Breast epithelium (tissue), 4 donors: Measurements from ENCODE around the gene CFAP65. TPM values are rescaled to one million over a fixed set of nuclear protein-coding genes. Genes with fewer than 3 reads are reported as not detected.

ENCODE experiments used
- DNase-seq, 2 donors: peaks; one replicate each; pipeline ENCODE4 v3.0.0-alpha.2; 2019; ENCODE audit warnings: low spot score in 2 of 2
- H3K27ac ChIP-seq, 2 donors: fragments of 200-600 bp; sonication (generic) in 1 of 2; one replicate each; pipeline ENCODE4 v1.5.1; 2016 to 2019; ENCODE audit warnings: mild to moderate bottlenecking in 1 of 2
- H3K27me3 ChIP-seq, 2 donors: fragments of 200-600 bp; sonication (generic) in 1 of 2; one replicate each; pipeline versions ENCODE4 v1.5.1 to v1.6.0; 2017 to 2019; ENCODE audit warnings: control low read depth in 1 of 2, mild to moderate bottlenecking in 1 of 2
- H3K36me3 ChIP-seq: fragments of 200-600 bp; one replicate; pipeline ENCODE4 v1.5.1; 2019
- H3K4me1 ChIP-seq, 2 donors: fragments of 200-600 bp; sonication (generic); one replicate each; pipeline ENCODE4 v1.5.1; 2016 to 2019; ENCODE audit warnings: control low read depth in 1 of 2
- H3K4me3 ChIP-seq, 3 donors: fragments of 200-600 bp; sonication (generic); 1 replicate in 2 of 3; 2 replicates in 1 of 3; pipeline ENCODE4 v1.5.1; 2016 to 2019; ENCODE audit warnings: mild to moderate bottlenecking in 3 of 3, moderate library complexity in 2 of 3
- H3K9me3 ChIP-seq, 2 donors: fragments of 200-600 bp; sonication (generic) in 1 of 2; one replicate each; pipeline ENCODE4 v1.5.1; 2016 to 2019; ENCODE audit warnings: control low read depth in 1 of 2
- POLR2A ChIP-seq: fragments of 450-650 bp; IDR thresholded peaks from one replicate; pipeline ENCODE4 v1.6.1; 2016; ENCODE audit warnings: antibody characterized with exemption, mild to moderate bottlenecking, moderate library complexity
- POLR2AphosphoS5 ChIP-seq, 3 donors: sonication (generic); formaldehyde crosslinking; IDR thresholded peaks; one replicate each; pipeline ENCODE4 v1.6.1; 2017; ENCODE audit warnings: antibody characterized with exemption in 3 of 3
- intact Hi-C: fragments of 100-400 bp; cut with DNase I; formaldehyde crosslinking; loops from one replicate; pipeline ENCODE4 v1.15.1; 2023; ENCODE audit warnings: low total_unique reads
- total RNA-seq, 3 donors: library from RNA; depleted of rRNA; stranded (reverse); fragments of >200 nt; gene quantifications; one replicate each; pipeline ENCODE4 v1.1.0, GENCODE V29; 2016
- TF ChIP-seq, protein P1 (sequence below), 3 donors: fragments of 450-650 bp; IDR thresholded peaks; one replicate each; pipeline ENCODE4 v1.5.1; 2016 to 2017; ENCODE audit warnings: antibody characterized with exemption in 3 of 3, mild to moderate bottlenecking in 3 of 3, moderate library complexity in 3 of 3

CFAP65 gene
- total RNA-seq, 3 donors from 2014 or later, result 0.33 TPM; not detected in 2

DNA sequence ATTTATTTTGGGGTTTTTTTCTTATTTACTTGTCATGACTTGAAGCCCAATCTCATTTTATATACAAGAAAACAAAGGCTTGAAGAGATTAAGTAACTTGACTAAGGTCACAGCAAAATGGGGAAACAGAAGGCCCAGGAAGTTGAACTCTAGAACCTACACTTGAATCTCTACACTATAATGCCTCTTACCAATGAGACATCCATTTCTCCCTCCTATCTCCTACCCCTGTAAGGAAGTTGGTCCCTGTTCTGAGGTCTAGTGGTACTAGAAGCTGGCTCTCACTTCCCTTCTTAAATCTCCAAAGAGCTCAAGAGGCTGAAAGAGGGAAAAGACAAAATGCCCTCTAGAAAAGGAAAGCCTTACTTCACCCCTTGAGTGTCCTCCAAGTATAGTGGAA lies 44.9 kb upstream of the CFAP65 start:
- Histone ChIP-seq H3K27ac (no peak overlapping the region), H3K4me1 (no peaks in the 10 kb centered on the region), H3K4me3 (no peak overlapping the region), H3K9me3 (no peaks in the 10 kb centered on the region), H3K36me3 (no peaks in the 10 kb centered on the region), H3K27me3 (no peaks in the 10 kb centered on the region)
- TF ChIP-seq POLR2AphosphoS5 (IDR thresholded peaks at IDR 0.05) (no peak), POLR2A (no peak)
- TF ChIP-seq, protein P1, sequence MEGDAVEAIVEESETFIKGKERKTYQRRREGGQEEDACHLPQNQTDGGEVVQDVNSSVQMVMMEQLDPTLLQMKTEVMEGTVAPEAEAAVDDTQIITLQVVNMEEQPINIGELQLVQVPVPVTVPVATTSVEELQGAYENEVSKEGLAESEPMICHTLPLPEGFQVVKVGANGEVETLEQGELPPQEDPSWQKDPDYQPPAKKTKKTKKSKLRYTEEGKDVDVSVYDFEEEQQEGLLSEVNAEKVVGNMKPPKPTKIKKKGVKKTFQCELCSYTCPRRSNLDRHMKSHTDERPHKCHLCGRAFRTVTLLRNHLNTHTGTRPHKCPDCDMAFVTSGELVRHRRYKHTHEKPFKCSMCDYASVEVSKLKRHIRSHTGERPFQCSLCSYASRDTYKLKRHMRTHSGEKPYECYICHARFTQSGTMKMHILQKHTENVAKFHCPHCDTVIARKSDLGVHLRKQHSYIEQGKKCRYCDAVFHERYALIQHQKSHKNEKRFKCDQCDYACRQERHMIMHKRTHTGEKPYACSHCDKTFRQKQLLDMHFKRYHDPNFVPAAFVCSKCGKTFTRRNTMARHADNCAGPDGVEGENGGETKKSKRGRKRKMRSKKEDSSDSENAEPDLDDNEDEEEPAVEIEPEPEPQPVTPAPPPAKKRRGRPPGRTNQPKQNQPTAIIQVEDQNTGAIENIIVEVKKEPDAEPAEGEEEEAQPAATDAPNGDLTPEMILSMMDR (IDR thresholded peaks at IDR 0.05), result no peak
- intact Hi-C loops, result no loop called here
- no peak for DNase-seq

DNA sequence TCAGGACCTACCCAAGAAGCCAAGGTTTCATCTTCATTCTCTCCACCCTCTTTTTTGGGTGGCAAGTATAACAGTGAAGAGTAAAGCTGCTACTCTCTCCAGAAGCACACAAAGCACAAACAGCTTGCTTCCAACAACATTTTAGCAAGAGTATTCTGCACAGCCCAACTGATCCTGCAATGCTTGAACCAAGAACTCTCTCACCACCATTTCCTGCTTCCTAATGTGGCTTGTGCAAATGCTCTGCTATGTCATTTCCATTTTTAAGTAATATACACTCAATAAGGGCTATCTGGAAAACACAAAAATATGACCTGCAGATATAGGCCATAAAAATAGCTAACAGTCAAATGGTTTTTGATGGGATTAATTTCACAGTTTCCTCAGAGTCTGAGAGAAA lies 43.5 kb upstream of the CFAP65 start:
- no peak overlapping the region for H3K27ac ChIP-seq
- intact Hi-C loops, result no loop called here
- no peaks in the 10 kb centered on the region for H3K27me3 ChIP-seq
- H3K4me1 ChIP-seq, result no peaks in the 10 kb centered on the region
- no peaks in the 10 kb centered on the region for H3K36me3 ChIP-seq
- no peaks in the 10 kb centered on the region for H3K9me3 ChIP-seq
- no peak overlapping the region for H3K4me3 ChIP-seq
- no peak for DNase-seq
- no peak for TF ChIP-seq POLR2AphosphoS5 (IDR thresholded peaks at IDR 0.05)
- no peak for TF ChIP-seq POLR2A
- TF ChIP-seq, protein P1 (IDR thresholded peaks at IDR 0.05), result no peak

DNA sequence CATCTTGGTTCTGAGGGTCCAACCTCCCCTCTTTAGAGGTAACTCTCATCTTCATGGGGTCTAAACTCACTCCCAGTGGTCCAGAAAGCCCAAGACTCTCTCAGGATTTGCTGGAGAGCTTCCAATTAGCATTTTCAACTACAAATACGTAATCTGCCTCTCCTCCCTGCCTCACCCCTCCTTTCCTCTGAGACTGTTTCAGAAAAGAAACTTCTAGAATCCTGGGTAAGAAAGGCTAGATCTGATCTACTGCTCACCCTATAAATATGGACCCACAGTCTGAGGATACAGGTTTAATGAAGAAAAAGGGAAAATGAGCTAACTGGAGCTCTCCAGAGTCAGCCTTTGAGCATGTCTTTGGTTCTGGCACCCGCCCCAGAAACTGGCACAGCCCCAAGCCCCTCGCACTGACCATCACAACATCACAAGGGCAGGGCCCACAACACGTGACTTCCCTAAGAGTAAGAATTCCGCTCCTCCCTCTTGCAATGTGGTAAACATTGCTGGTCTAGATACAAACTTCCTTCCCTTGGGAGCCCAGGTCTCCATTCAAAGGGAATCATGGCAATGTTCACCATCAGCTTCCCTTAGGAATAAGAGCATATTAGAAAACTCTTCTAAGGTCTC lies 41.1 kb upstream of the CFAP65 start:
- no peaks in the 10 kb centered on the region for H3K4me1 ChIP-seq
- H3K27me3 ChIP-seq, result no peaks in the 10 kb centered on the region
- no peak for TF ChIP-seq POLR2AphosphoS5 (IDR thresholded peaks at IDR 0.05)
- TF ChIP-seq POLR2A, result no peak
- intact Hi-C loops, result no loop called here
- no peak overlapping the region for H3K4me3 ChIP-seq
- no peaks in the 10 kb centered on the region for H3K9me3 ChIP-seq
- no peak overlapping the region for H3K27ac ChIP-seq
- no peak for DNase-seq
- H3K36me3 ChIP-seq, result no peaks in the 10 kb centered on the region

DNA sequence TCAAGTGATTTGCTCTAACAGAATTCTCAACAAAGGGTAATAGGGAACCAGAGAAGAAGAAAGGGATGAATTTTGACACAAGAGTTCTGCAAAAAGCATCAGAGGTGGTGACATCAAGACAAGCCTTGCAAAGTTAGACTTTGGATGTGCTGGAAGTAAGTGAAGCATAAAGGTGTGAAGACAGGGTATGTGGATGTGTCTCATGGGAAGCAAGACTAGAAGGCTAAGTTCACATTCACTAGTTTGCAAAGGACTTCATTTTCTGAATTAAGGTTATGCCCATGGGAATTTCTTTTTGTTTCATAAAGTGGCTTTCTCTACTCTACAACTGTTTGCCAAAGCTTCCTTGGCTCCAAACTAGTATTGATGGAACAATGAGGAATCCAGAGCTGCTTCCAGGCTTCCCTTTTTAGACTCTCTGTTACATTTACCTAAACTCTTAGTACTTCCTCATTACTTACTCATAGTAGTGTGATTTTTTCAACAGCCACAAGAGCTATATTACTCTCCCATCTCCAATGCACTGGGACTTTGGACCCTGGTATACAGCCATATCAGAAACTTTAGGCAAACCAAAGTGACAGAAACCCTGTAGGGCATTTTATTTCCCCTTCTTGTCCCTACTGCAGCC lies 40.5 kb upstream of the CFAP65 start:
- Histone ChIP-seq H3K9me3 (no peaks in the 10 kb centered on the region), H3K4me1 (no peaks in the 10 kb centered on the region), H3K27me3 (no peaks in the 10 kb centered on the region), H3K36me3 (no peaks in the 10 kb centered on the region), H3K4me3 (no peak overlapping the region), H3K27ac (no peak overlapping the region)
- TF ChIP-seq POLR2A, result no peak
- TF ChIP-seq, protein P1 (IDR thresholded peaks at IDR 0.05), result no peak
- no peak for TF ChIP-seq POLR2AphosphoS5 (IDR thresholded peaks at IDR 0.05)
- DNase-seq, result no peak
- intact Hi-C loops, result no loop called here

DNA sequence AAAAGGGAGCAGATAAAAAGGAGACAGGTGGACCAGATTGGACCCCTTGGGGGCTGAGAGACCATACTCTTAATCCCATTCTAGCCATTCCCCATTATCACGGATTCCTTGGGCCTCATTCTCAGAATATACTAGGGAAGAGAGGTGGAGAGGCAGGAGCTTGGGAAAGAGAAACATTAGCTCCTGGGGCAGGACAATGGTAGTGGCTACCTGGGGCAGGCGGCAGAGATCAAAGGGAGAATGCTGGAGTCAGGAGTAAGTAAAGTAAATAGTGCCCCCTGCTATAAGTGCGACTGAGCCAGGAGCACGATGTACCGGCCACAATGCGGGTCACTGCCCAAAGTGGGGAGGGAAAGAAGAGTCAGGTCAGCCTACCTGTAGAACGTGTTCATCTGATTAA lies 39.8 kb upstream of the CFAP65 start:
- Histone ChIP-seq H3K27me3 (no peaks in the 10 kb centered on the region), H3K4me1 (no peaks in the 10 kb centered on the region), H3K36me3 (no peaks in the 10 kb centered on the region), H3K27ac (no peak overlapping the region), H3K9me3 (no peaks in the 10 kb centered on the region), H3K4me3 (no peak overlapping the region)
- TF ChIP-seq POLR2A (no peak), POLR2AphosphoS5 (IDR thresholded peaks at IDR 0.05) (no peak)
- TF ChIP-seq, protein P1 (IDR thresholded peaks at IDR 0.05), result no peak
- intact Hi-C loops, result no loop called here
- no peak for DNase-seq
